ENCODE measurements around the gene PCDHGA12.
A peak's percentile ranks its signal among the peaks of the same experiment; 100 is the strongest.

PCDHGA12 gene

DNA sequence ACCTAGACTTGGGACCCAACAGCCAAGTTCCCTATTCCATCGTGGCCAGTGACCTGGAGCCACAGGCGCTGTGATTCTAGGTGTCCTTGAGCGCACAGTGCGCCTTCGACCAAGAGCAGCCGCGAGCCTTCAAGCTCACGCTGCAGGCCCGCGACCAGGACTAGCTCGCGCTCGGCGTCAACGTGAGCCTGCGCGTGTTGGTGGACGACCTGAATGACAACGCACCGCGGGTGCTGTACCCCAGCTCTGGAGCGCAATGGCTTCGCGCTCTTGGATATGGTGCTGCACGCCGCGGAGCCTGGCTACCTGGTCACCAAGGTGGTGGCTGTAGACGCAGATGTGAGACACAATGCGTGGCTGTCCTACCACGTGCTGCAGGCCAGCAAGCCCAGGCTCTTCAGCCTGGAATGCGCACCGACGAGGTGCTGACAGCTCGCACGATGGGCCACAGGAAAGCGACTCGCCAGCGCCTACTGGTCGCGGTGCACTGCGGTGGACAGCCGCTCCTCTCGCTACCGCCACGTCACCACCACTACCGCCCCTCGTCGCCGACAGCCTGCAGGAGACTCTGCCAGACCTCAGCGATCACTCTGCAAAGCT is 11.4 kb downstream of the PCDHGA12 start:
- no peak for DNase-seq

- no peak for DNase-seq
Observed at GRCh38 chr5:141465351-141465750, 35.0 kb downstream of the PCDHGA12 start.

- DNase-seq, result peak; percentile 15 to 20
Observed at GRCh38 chr5:141475625-141476131, 45.4 kb downstream of the PCDHGA12 start, which contains the start of gene PCDHGC3. TSS of gene PCDHGC3 (plus strand) at chr5:141475966. CDS start at chr5:141476117, 151 bp downstream.

DNA sequence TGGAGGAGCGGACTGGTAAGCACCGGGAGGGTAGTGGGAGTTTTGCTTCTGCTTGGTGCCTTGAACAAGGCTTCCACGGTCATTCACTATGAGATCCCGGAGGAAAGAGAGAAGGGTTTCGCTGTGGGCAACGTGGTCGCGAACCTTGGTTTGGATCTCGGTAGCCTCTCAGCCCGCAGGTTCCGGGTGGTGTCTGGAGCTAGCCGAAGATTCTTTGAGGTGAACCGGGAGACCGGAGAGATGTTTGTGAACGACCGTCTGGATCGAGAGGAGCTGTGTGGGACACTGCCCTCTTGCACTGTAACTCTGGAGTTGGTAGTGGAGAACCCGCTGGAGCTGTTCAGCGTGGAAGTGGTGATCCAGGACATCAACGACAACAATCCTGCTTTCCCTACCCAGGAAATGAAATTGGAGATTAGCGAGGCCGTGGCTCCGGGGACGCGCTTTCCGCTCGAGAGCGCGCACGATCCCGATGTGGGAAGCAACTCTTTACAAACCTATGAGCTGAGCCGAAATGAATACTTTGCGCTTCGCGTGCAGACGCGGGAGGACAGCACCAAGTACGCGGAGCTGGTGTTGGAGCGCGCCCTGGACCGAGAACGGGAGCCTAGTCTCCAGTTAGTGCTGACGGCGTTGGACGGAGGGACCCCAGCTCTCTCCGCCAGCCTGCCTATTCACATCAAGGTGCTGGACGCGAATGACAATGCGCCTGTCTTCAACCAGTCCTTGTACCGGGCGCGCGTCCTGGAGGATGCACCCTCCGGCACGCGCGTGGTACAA is 46.0 kb downstream of the PCDHGA12 start:
- DNase-seq, result no peak

DNA sequence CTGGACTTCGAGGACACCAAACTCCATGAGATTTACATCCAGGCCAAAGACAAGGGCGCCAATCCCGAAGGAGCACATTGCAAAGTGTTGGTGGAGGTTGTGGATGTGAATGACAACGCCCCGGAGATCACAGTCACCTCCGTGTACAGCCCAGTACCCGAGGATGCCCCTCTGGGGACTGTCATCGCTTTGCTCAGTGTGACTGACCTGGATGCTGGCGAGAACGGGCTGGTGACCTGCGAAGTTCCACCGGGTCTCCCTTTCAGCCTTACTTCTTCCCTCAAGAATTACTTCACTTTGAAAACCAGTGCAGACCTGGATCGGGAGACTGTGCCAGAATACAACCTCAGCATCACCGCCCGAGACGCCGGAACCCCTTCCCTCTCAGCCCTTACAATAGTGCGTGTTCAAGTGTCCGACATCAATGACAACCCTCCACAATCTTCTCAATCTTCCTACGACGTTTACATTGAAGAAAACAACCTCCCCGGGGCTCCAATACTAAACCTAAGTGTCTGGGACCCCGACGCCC is 46.8 kb downstream of the PCDHGA12 start:
- no peak for DNase-seq

DNA sequence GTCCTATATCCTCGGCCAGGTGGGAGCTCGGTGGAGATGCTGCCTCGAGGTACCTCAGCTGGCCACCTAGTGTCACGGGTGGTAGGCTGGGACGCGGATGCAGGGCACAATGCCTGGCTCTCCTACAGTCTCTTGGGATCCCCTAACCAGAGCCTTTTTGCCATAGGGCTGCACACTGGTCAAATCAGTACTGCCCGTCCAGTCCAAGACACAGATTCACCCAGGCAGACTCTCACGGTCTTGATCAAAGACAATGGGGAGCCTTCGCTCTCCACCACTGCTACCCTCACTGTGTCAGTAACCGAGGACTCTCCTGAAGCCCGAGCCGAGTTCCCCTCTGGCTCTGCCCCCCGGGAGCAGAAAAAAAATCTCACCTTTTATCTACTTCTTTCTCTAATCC is 47.5 kb downstream of the PCDHGA12 start:
- no peak for DNase-seq

GRCh38 chr5:141478321-141478945 is 48.1 kb downstream of the PCDHGA12 start:
- DNase-seq, result no peak

- DNase-seq, result no peak
Observed at GRCh38 chr5:141479776-141480175, 49.5 kb downstream of the PCDHGA12 start.

Data from activated CD4-positive, alpha-beta T cell treated with anti-CD3 and anti-CD28 coated beads, Interleukin-2, amount 50 U/mL, for 4 hours (primary cell).